DOHH2 (cell line): ENCODE measurements around the gene CHRM1.

ENCODE experiments used
- H3F3A ChIP-seq: fragments of 200-600 bp; sonication (generic), shearing (Covaris generic); 2 replicates; pipeline ENCODE4 v1.6.0; 2016; ENCODE audit warnings: antibody characterized with exemption, mild to moderate bottlenecking; ENCODE audit not compliant: control insufficient read depth, insufficient read depth
- H3K27ac ChIP-seq: fragments of 200-600 bp; sonication (generic); 2 replicates; pipeline ENCODE4 v1.5.1; 2014; ENCODE audit warnings: low read depth, mild to moderate bottlenecking, low read length, moderate library complexity
- H3K27me3 ChIP-seq: fragments of 200-600 bp; sonication (generic); 2 replicates; pipeline ENCODE4 v1.6.1; 2014; ENCODE audit warnings: mild to moderate bottlenecking, low read length, mixed read lengths; ENCODE audit not compliant: control insufficient read depth
- H3K36me3 ChIP-seq: fragments of 200-600 bp; sonication (generic); 2 replicates; pipeline ENCODE4 v1.6.1; 2014; ENCODE audit warnings: mild to moderate bottlenecking, low read length, moderate library complexity, mixed read lengths; ENCODE audit not compliant: control insufficient read depth
- H3K4me1 ChIP-seq: fragments of 200-600 bp; sonication (generic); 2 replicates; pipeline ENCODE4 v1.6.1; 2014; ENCODE audit warnings: mild to moderate bottlenecking, low read length, mixed read lengths; ENCODE audit not compliant: control insufficient read depth
- H3K4me2 ChIP-seq: fragments of 200-600 bp; sonication (generic); 2 replicates; pipeline ENCODE4 v1.6.0; 2014; ENCODE audit warnings: mild to moderate bottlenecking, low read length, moderate library complexity
- H3K4me3 ChIP-seq: fragments of 200-600 bp; sonication (generic); 2 replicates; pipeline ENCODE4 v1.5.1; 2014; ENCODE audit warnings: mild to moderate bottlenecking, low read length, mixed read lengths
- H3K79me2 ChIP-seq: fragments of 200-600 bp; sonication (generic); 2 replicates; pipeline ENCODE4 v1.6.1; 2014; ENCODE audit warnings: mild to moderate bottlenecking, low read length, mixed read lengths; ENCODE audit not compliant: control insufficient read depth
- H3K9me2 ChIP-seq: fragments of 200-600 bp; sonication (generic); replicated peaks from 2 replicates; pipeline ENCODE4 v1.6.1; 2014; ENCODE audit warnings: mild to moderate bottlenecking, low read length, mixed read lengths; ENCODE audit not compliant: control insufficient read depth
- H3K9me3 ChIP-seq: fragments of 200-600 bp; sonication (generic); 2 replicates; pipeline ENCODE4 v1.6.1; 2014; ENCODE audit warnings: antibody characterized with exemption, low read length, mixed read lengths; ENCODE audit not compliant: control insufficient read depth, insufficient read depth
- H4K20me1 ChIP-seq: fragments of 200-600 bp; sonication (generic); 2 replicates; pipeline ENCODE4 v1.6.0; 2014; ENCODE audit warnings: low read depth, mild to moderate bottlenecking, antibody characterized with exemption, low read length, moderate library complexity; ENCODE audit not compliant: control insufficient read depth, insufficient read depth
- EZH2phosphoT487 ChIP-seq: fragments of 200-600 bp; sonication (generic); IDR thresholded peaks from 2 replicates; pipeline ENCODE4 v1.6.1; 2017; ENCODE audit warnings: borderline replicate concordance, mild to moderate bottlenecking, antibody characterized with exemption, low read length, moderate library complexity, mixed read lengths
- TF ChIP-seq, protein P1 (sequence below): fragments of 200-600 bp; sonication (generic); IDR thresholded peaks from one replicate; pipeline ENCODE4 v1.5.1; 2014; ENCODE audit warnings: antibody characterized with exemption, mild to moderate bottlenecking, low read depth, low read length; ENCODE audit not compliant: poor library complexity, severe bottlenecking

Gene CHRM1

DNA sequence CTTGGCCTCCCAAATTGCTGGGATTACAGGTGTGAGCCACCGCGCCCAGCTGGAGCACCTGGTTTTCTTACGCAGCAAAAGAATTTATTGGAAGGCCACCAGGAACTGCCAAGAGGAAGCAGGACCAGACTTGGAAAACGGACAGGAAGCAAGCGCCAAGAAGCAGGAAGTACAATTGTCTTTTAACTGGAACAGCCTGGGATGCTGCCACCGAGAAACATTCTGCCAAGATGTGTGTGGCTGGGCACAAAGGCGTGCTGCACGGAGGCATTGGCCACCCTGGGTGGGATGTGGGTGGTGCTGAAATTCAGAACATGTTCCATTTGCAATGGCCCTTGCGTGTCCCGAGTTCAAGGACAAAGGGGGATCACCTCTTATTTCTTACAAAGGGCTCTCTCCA, 25.1 kb downstream of the CHRM1 start:
- Histone ChIP-seq H3K27me3 (peaks cover 6% of the 10 kb centered on the region; the same call in 1 of the 2 replicates), H4K20me1 (no peaks in the 10 kb centered on the region), H3K9me3 (no peaks in the 10 kb centered on the region), H3K9me2 (no peaks in the 10 kb centered on the region), H3K36me3 (no peaks in the 10 kb centered on the region), H3K4me3 (no peak overlapping the region), H3K79me2 (no peaks in the 10 kb centered on the region), H3F3A (peaks cover 6% of the 10 kb centered on the region), H3K4me1 (no peaks in the 10 kb centered on the region), H3K4me2 (no peak overlapping the region), H3K27ac (no peak overlapping the region)
- TF ChIP-seq EZH2phosphoT487, result no peak
- TF ChIP-seq, protein P1, sequence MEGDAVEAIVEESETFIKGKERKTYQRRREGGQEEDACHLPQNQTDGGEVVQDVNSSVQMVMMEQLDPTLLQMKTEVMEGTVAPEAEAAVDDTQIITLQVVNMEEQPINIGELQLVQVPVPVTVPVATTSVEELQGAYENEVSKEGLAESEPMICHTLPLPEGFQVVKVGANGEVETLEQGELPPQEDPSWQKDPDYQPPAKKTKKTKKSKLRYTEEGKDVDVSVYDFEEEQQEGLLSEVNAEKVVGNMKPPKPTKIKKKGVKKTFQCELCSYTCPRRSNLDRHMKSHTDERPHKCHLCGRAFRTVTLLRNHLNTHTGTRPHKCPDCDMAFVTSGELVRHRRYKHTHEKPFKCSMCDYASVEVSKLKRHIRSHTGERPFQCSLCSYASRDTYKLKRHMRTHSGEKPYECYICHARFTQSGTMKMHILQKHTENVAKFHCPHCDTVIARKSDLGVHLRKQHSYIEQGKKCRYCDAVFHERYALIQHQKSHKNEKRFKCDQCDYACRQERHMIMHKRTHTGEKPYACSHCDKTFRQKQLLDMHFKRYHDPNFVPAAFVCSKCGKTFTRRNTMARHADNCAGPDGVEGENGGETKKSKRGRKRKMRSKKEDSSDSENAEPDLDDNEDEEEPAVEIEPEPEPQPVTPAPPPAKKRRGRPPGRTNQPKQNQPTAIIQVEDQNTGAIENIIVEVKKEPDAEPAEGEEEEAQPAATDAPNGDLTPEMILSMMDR, result no peak

DNA sequence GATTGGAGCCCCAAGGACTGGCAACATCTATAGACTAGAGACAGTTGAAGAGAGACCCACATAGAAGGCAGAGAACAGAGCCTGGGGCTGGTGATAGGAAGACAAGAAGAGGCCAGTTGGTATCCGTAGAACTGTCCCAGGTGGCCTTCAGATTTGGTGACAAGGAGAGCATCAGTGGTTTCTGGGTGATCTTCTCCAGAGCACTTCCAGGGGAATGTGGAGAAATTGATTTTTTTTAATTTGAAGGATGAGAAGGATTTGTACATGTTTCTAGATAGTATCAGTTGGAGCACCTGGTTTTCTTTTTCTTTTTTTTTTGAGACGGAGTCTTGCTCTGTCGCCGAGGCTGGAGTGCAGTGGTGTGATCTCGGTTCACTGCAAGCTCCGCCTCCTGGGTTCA, 25.7 kb downstream of the CHRM1 start:
- no peaks in the 10 kb centered on the region for H3K4me1 ChIP-seq
- no peak overlapping the region for H3K4me2 ChIP-seq
- H3K27ac ChIP-seq, result no peak overlapping the region
- H3K4me3 ChIP-seq, result no peak overlapping the region
- H3K36me3 ChIP-seq, result no peaks in the 10 kb centered on the region
- peaks cover 7% of the 10 kb centered on the region for H3F3A ChIP-seq
- no peak for TF ChIP-seq EZH2phosphoT487
- TF ChIP-seq, protein P1, result no peak
- no peaks in the 10 kb centered on the region for H3K9me2 ChIP-seq
- H4K20me1 ChIP-seq, result no peaks in the 10 kb centered on the region
- no peaks in the 10 kb centered on the region for H3K9me3 ChIP-seq
- H3K79me2 ChIP-seq, result no peaks in the 10 kb centered on the region
- peaks cover 6% of the 10 kb centered on the region; the same call in 1 of the 2 replicates for H3K27me3 ChIP-seq

DNA sequence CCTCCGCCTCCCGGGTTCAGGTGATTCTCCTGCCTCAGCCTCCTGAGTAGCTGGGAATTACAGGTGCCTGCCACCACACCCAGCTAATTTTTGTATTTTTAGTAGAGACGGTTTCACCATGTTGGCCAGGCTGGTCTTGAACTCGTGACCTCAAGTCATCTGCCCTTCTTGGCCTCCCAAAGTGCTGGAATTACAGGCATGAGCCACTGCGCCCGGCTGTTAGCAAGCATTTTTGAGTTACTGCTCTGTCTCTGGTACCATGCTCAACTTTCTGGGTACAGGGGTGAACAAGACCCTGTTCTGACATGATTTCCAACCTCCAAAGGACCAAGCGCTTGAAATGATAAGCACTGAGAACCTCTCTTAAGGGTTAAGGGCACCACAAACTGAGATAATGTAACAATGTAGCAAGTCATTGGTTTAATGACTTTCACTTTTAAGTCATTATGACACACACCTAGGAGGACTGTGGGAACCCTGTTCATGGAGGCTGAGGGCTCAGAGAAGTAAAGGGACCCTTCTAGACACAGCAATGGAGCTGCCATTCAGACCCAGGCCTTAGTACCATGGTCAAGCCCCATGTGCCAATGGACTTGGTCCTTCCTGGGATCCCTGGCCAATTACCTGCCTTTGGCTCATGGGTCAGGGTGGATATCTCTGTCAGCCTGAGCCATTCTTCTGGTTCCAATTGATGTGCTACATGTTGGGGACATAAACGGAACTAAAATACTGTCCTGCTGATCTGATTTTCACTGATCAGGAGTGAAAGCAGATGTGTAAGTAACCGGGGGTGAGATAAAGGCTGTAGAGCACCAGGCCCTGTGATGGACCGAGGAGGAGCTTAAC, 28.9 kb downstream of the CHRM1 start:
- Histone ChIP-seq H3K4me2 (no peak overlapping the region), H4K20me1 (peaks cover 5% of the 10 kb centered on the region; the same call in 1 of the 2 replicates), H3K9me2 (no peaks in the 10 kb centered on the region), H3K79me2 (no peaks in the 10 kb centered on the region), H3K36me3 (peaks cover 25% of the 10 kb centered on the region), H3K27ac (no peak overlapping the region), H3K4me3 (no peak overlapping the region), H3K9me3 (no peaks in the 10 kb centered on the region), H3K27me3 (no peaks in the 10 kb centered on the region), H3F3A (peaks cover 27% of the 10 kb centered on the region), H3K4me1 (no peaks in the 10 kb centered on the region)
- no peak for TF ChIP-seq EZH2phosphoT487
- TF ChIP-seq, protein P1, result no peak
